ENCODE measurements around the gene USP25.

DNA sequence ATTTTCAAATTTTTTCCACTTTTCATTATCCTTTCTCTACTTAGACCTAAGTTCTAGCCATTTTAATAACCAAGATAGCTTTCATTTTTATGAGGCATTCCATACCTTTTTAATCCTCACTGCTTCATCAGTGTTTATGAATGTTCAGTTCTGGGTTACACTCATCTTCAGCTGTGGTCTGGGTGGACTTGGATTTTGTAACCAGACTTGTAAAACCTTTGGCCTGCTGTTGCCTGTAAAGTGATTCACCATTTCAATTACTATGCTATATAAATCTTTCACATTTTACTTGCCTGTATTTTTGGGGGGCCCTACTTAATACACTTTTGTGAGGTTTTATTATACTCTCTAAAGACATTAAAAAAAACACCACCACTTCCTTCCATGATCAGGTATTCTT, 46.2 kb downstream of the USP25 start:
- no peak for TF ChIP-seq CTCF (IDR thresholded peaks at IDR 0.05)
- TF ChIP-seq POLR2A (IDR thresholded peaks at IDR 0.05): no peak
- TF ChIP-seq POLR2AphosphoS5 (IDR thresholded peaks at IDR 0.05): no peak
- no peak for TF ChIP-seq EP300 (IDR thresholded peaks at IDR 0.05)
